H1 (cell line): ENCODE measurements around the gene DUSP2. TPM values are rescaled to one million over a fixed set of nuclear protein-coding genes. Genes with fewer than 3 reads are reported as not detected.
A peak's percentile ranks its signal among the peaks of the same experiment; 100 is the strongest.

Experiments
- CTCF ChIA-PET: fragments of 300-600 bp; sonication (Branson Sonifier 250); formaldehyde crosslinking; loops from one replicate; lab custom pipeline; 2021; ENCODE audit not compliant: partially characterized antibody; lab: Charles Lee
- POLR2A ChIA-PET: fragments of 300-600 bp; sonication (Branson Sonifier 250); formaldehyde crosslinking; loops from one replicate; lab custom pipeline; 2021; ENCODE audit warnings: inconsistent platforms; ENCODE audit not compliant: partially characterized antibody; lab: Charles Lee
- DNase-seq, 2 experiments: peaks; one replicate each; pipeline versions ENCODE4 v3.0.0 to v3.0.0-alpha.2; 2010 to 2022; ENCODE audit warnings: low spot score in 2 of 2, low read depth in 1 of 2, mixed read lengths in 1 of 2
- FAIRE-seq: peaks from 2 replicates; lab custom pipeline; 2011; peaks lifted over from hg19 to GRCh38; lab: Jason Lieb, UNC
- H2AFZ ChIP-seq: 2 replicates; pipeline ENCODE4 v1.8.1; 2012; ENCODE audit warnings: low read length, inconsistent platforms
- H2AK5ac ChIP-seq: 2 replicates; pipeline ENCODE4 v1.6.1; 2013; ENCODE audit warnings: low read depth, low read length
- H2BK120ac ChIP-seq: replicated peaks from 2 replicates; pipeline ENCODE3; 2013; ENCODE audit warnings: low read depth, low read length, inconsistent platforms
- H2BK12ac ChIP-seq: 2 replicates; pipeline ENCODE4 v1.6.1; 2013; ENCODE audit warnings: low read depth, low read length
- H2BK15ac ChIP-seq: 2 replicates; pipeline ENCODE4 v1.6.1; 2013; ENCODE audit warnings: low read length
- H2BK20ac ChIP-seq: 2 replicates; pipeline ENCODE4 v1.6.1; 2013; ENCODE audit warnings: low read length
- H2BK5ac ChIP-seq: 2 replicates; pipeline ENCODE4 v1.6.1; 2013; ENCODE audit warnings: low read depth, low read length
- H3K14ac ChIP-seq: 2 replicates; pipeline ENCODE4 v1.6.1; 2013; ENCODE audit warnings: inconsistent platforms; ENCODE audit not compliant: insufficient read length
- H3K18ac ChIP-seq: 2 replicates; pipeline ENCODE4 v1.6.1; 2013; ENCODE audit warnings: low read length; ENCODE audit errors: extremely low read depth
- H3K23ac ChIP-seq: 2 replicates; pipeline ENCODE4 v1.6.1; 2013; ENCODE audit warnings: inconsistent platforms; ENCODE audit not compliant: insufficient read length
- H3K23me2 ChIP-seq: 2 replicates; pipeline ENCODE4 v1.6.1; 2013; ENCODE audit warnings: low read depth, low read length
- H3K27ac ChIP-seq: 2 replicates; pipeline ENCODE4 v1.6.1; 2011; ENCODE audit warnings: low read depth, low read length, inconsistent platforms
- H3K27me3 ChIP-seq, 4 experiments: replicated peaks in 1 of 4; 1 replicate in 1 of 4; 2 replicates in 3 of 4; pipeline versions ENCODE4 v1.6.1 to v1.8.1; 2011 to 2013; ENCODE audit warnings: low read length in 3 of 4, mild to moderate bottlenecking in 3 of 4, inconsistent platforms in 2 of 4, mixed read lengths in 2 of 4, moderate library complexity in 1 of 4; ENCODE audit not compliant: control insufficient read depth in 3 of 4, insufficient read depth in 3 of 4; ENCODE audit errors: extremely low read depth in 1 of 4
- H3K36me3 ChIP-seq, 4 experiments: 2 replicates each; pipeline versions ENCODE4 v1.6.1 to v1.8.1; 2011 to 2013; ENCODE audit warnings: mild to moderate bottlenecking in 4 of 4, low read length in 3 of 4, moderate library complexity in 2 of 4, control low read depth in 1 of 4, inconsistent platforms in 1 of 4; ENCODE audit not compliant: insufficient read depth in 4 of 4, control insufficient read depth in 2 of 4
- H3K4ac ChIP-seq: replicated peaks from 2 replicates; pipeline ENCODE3; 2013; ENCODE audit warnings: low read length, low read depth, mixed read lengths, inconsistent platforms; ENCODE audit not compliant: insufficient read length
- H3K4me1 ChIP-seq, 4 experiments: replicated peaks in 1 of 4; 1 replicate in 1 of 4; 2 replicates in 3 of 4; pipeline versions ENCODE4 v1.6.1 to v1.8.1; 2011 to 2013; ENCODE audit warnings: low read length in 3 of 4, inconsistent platforms in 2 of 4, mixed read lengths in 1 of 4; ENCODE audit not compliant: insufficient read depth in 4 of 4, control insufficient read depth in 3 of 4
- H3K4me2 ChIP-seq, 2 experiments: 2 replicates each; pipeline versions ENCODE4 v1.6.1 to v1.8.1; 2011 to 2013; ENCODE audit warnings: low read depth in 2 of 2, low read length in 2 of 2, control low read depth in 1 of 2, inconsistent platforms in 1 of 2, mild to moderate bottlenecking in 1 of 2; ENCODE audit not compliant: insufficient read depth in 1 of 2
- H3K4me3 ChIP-seq, 4 experiments: fragments of 200-600, 300-600 bp in 1 of 4; sonication (generic), shearing (Covaris generic), sonication (Bioruptor Twin) in 1 of 4; 2 replicates each; pipeline versions ENCODE4 v1.5.1 to v1.8.1; 2011 to 2016; ENCODE audit warnings: low read length in 4 of 4, low read depth in 3 of 4, control low read depth in 2 of 4, inconsistent platforms in 2 of 4, mild to moderate bottlenecking in 2 of 4, mixed read lengths in 1 of 4, moderate library complexity in 1 of 4; ENCODE audit not compliant: insufficient read depth in 2 of 4; ENCODE audit errors: extremely low read depth in 1 of 4
- H3K56ac ChIP-seq: replicated peaks from 2 replicates; pipeline ENCODE3; 2013; ENCODE audit warnings: low read depth, mild to moderate bottlenecking, mixed read lengths, low read length, inconsistent platforms; ENCODE audit not compliant: insufficient read length
- H3K79me1 ChIP-seq: 2 replicates; pipeline ENCODE4 v1.6.1; 2013; ENCODE audit warnings: low read depth, low read length, control low read depth
- H3K79me2 ChIP-seq, 2 experiments: 2 replicates each; pipeline versions ENCODE4 v1.6.1 to v1.8.1; 2012 to 2013; ENCODE audit warnings: low read length in 2 of 2, mild to moderate bottlenecking in 2 of 2, inconsistent platforms in 1 of 2; ENCODE audit not compliant: insufficient read depth in 2 of 2, control insufficient read depth in 1 of 2
- H3K9ac ChIP-seq, 4 experiments: replicated peaks in 1 of 4; 1 replicate in 1 of 4; 2 replicates in 3 of 4; pipeline versions ENCODE4 v1.6.1 to v1.8.1; 2011 to 2013; ENCODE audit warnings: low read depth in 3 of 4, low read length in 3 of 4, control low read depth in 2 of 4, mild to moderate bottlenecking in 2 of 4, moderate library complexity in 2 of 4, inconsistent platforms in 1 of 4; ENCODE audit errors: extremely low read depth in 1 of 4
- H3K9me3 ChIP-seq, 2 experiments: 2 replicates each; pipeline versions ENCODE4 v1.6.1 to v1.8.1; 2012 to 2013; ENCODE audit warnings: mild to moderate bottlenecking in 2 of 2, moderate library complexity in 2 of 2, control low read depth in 1 of 2, inconsistent platforms in 1 of 2, low read depth in 1 of 2, low read length in 1 of 2, mixed read lengths in 1 of 2; ENCODE audit not compliant: insufficient read depth in 2 of 2
- H4K20me1 ChIP-seq, 2 experiments: replicated peaks in 1 of 2; 2 replicates each; pipeline versions ENCODE3 to v1.8.1; 2011 to 2013; ENCODE audit warnings: inconsistent platforms in 2 of 2, low read length in 2 of 2, mild to moderate bottlenecking in 1 of 2; ENCODE audit not compliant: insufficient read depth in 2 of 2, control insufficient read depth in 1 of 2
- H4K5ac ChIP-seq: 2 replicates; pipeline ENCODE4 v1.6.1; 2013; ENCODE audit warnings: low read length, low read depth, mixed read lengths, inconsistent platforms; ENCODE audit not compliant: insufficient read length
- H4K8ac ChIP-seq: 2 replicates; pipeline ENCODE4 v1.8.0; 2013; ENCODE audit warnings: mild to moderate bottlenecking, moderate library complexity, low read length, inconsistent platforms; ENCODE audit not compliant: insufficient read depth; ENCODE audit errors: extremely low read depth
- H4K91ac ChIP-seq: replicated peaks from 2 replicates; pipeline ENCODE3; 2013; ENCODE audit warnings: low read length, mixed read lengths, inconsistent platforms; ENCODE audit not compliant: insufficient read length
- CBX8 ChIP-seq: fragments of 300-800, 300-1000 bp; sonication (generic); IDR thresholded peaks from 2 replicates; pipeline ENCODE4 v1.7.1; 2016; ENCODE audit warnings: low read depth, low read length, borderline replicate concordance
- CTBP2 ChIP-seq: IDR thresholded peaks from 2 replicates; pipeline ENCODE4 v1.7.0; 2011; ENCODE audit warnings: borderline replicate concordance, mild to moderate bottlenecking, moderate library complexity, mixed read lengths, low read length; ENCODE audit not compliant: insufficient read depth, insufficient read length
- E2F6 ChIP-seq: IDR thresholded peaks from 2 replicates; pipeline ENCODE4 v1.6.1; 2012; ENCODE audit warnings: inconsistent platforms
- EGR1 ChIP-seq: IDR thresholded peaks from 2 replicates; pipeline ENCODE4 v1.6.1; 2011; ENCODE audit warnings: low read depth, low read length, borderline replicate concordance
- MAX ChIP-seq: IDR thresholded peaks from 2 replicates; pipeline ENCODE4 v1.6.1; 2012; ENCODE audit warnings: inconsistent platforms
- POU5F1 ChIP-seq: IDR thresholded peaks from 2 replicates; pipeline ENCODE4 v1.6.1; 2011; ENCODE audit warnings: low read depth, mild to moderate bottlenecking, low read length, moderate library complexity
- RBBP5 ChIP-seq: IDR thresholded peaks from 2 replicates; pipeline ENCODE4 v1.7.1; 2012; ENCODE audit warnings: low read depth, mild to moderate bottlenecking, inconsistent platforms, low read length, moderate library complexity, borderline replicate concordance
- TCF12 ChIP-seq: IDR thresholded peaks from 2 replicates; pipeline ENCODE4 v1.6.1; 2011; ENCODE audit warnings: low read depth, mild to moderate bottlenecking, low read length
- YY1 ChIP-seq: IDR thresholded peaks from 2 replicates; pipeline ENCODE4 v1.6.1; 2011; ENCODE audit warnings: low read depth, mild to moderate bottlenecking, low read length
- WGBS, 2 experiments: shearing (Covaris generic) in 1 of 2; methylation state at CpG; one replicate each; pipeline versions ENCODE4 v1.1.6 to v1.1.7; 2013 to 2015; ENCODE audit warnings: low lambda C conversion rate in 2 of 2, mixed read lengths in 2 of 2, inconsistent platforms in 1 of 2, low coverage in 1 of 2, missing lambda C conversion rate in 1 of 2; ENCODE audit not compliant: insufficient replicate concordance in 2 of 2, insufficient coverage in 1 of 2, insufficient read length in 1 of 2; ENCODE audit errors: extremely low coverage in 1 of 2, missing lambda C conversion rate in 1 of 2; 5-methylcytosine and 5-hydroxymethylcytosine counted together
- polyA plus RNA-seq, 7 experiments: library from polyadenylated mRNA; depleted of rRNA in 3 of 7; stranded (reverse) in 5 of 7; unstranded in 2 of 7; fragments of >200 nt in 5 of 7; fragments of 200-250 nt in 2 of 7; gene quantifications; 1 replicate in 5 of 7; 2 replicates in 1 of 7; 4 replicates in 1 of 7; pipeline versions ENCODE4 v1.2.1 to v1.2.3, GENCODE V29; 2011 to 2013; ENCODE audit warnings: missing spikeins in 2 of 7, mixed read lengths in 2 of 7
- total RNA-seq: library from RNA; stranded (reverse); fragmentation: NEBNext Ultra II Directional; extraction: Animal tissue kit (Norgen Biotek cat#: 25700); gene quantifications from 2 replicates; pipeline ENCODE4 v1.2.1, GENCODE V29; 2021

The DUSP2 gene
- total and polyA plus RNA-seq, 2 of the 8 experiments (the other 6 are each of a cell fraction or from before 2014, with no cell fraction given), result 10.1 to 10.4 TPM

GRCh38 chr2:96148410-96149217 lies 3.4 kb upstream of the DUSP2 start:
- H2BK120ac ChIP-seq, result no peak overlapping the region
- peak overlapping the region; percentile 86 for H4K91ac ChIP-seq
- H2BK5ac ChIP-seq, result peak overlapping the region; percentile 27; the same call in 1 of the 2 replicates
- ChIA-PET CTCF (interaction anchor here (0.7 to 13.4 kb wide), 3 partner anchors 9 to 32 kb away, joined by 3 to 155 read pairs (median 98); partner anchors contain the start of genes ADRA2B and ASTL), POLR2A (interaction anchor here (1.0 to 2.1 kb wide), 4 partner anchors 10 to 60 kb away, joined by 3 to 6 read pairs (median 4); partner anchors contain the start of genes ASTL and STARD7)
- peak; percentile 74 to 88 for DNase-seq
- H3K79me1 ChIP-seq, result no peaks in the 10 kb centered on the region
- peak overlapping the region; percentile 93; the same call in 1 of the 2 replicates for H2BK20ac ChIP-seq
- no peak overlapping the region for H3K14ac ChIP-seq
- H2AK5ac ChIP-seq, result no peak overlapping the region
- peak overlapping the region in 2 of 4 experiments; percentile 14 to 21; a peak in 3 of 8 replicates for H3K4me3 ChIP-seq
- no peak overlapping the region for H3K9ac ChIP-seq
- peak overlapping the region; percentile 83 for H3K4ac ChIP-seq
- peak overlapping the region; percentile 41 for H4K5ac ChIP-seq
- H2BK12ac ChIP-seq, result peak overlapping the region; percentile 80; the same call in 1 of the 2 replicates
- H3K56ac ChIP-seq, result no peak overlapping the region
- H3K23me2 ChIP-seq, result peaks cover 7% of the 10 kb centered on the region
- H4K8ac ChIP-seq, result peak overlapping the region; percentile 84
- H3K4me1 ChIP-seq, result peaks cover 0 to 50% (median 38%) of the 10 kb centered on the region in 4 experiments; a peak in 6 of 7 replicates
- H3K18ac ChIP-seq, result peak overlapping the region; percentile 95
- H3K36me3 ChIP-seq, result no peaks in the 10 kb centered on the region
- WGBS, 2 experiments, result 42% methylated on average over 28 of the region's 29 CpGs; no CpG with 5 or more reads in 1 of the 2 experiments
- H3K4me2 ChIP-seq, result peak overlapping the region; percentile 57 to 60
- peak overlapping the region; percentile 75; the same call in 1 of the 2 replicates for H2BK15ac ChIP-seq
- no peaks in the 10 kb centered on the region for H3K9me3 ChIP-seq
- peak overlapping the region; percentile 8; the same call in 1 of the 2 replicates for H3K27ac ChIP-seq
- FAIRE-seq, result no peak
- no peaks in the 10 kb centered on the region for H3K79me2 ChIP-seq
- H3K27me3 ChIP-seq, result peaks cover 4 to 30% (median 20%) of the 10 kb centered on the region in 4 experiments; a peak in 6 of 7 replicates
- no peaks in the 10 kb centered on the region for H4K20me1 ChIP-seq
- H2AFZ ChIP-seq, result peak overlapping the region; percentile 39; the same call in 1 of the 2 replicates
- no peak overlapping the region for H3K23ac ChIP-seq
- no peak for TF ChIP-seq CTBP2
- TF ChIP-seq RBBP5, result peak; percentile 43; the same call in 1 of the 2 replicates
- TF ChIP-seq YY1, result no peak
- peak; percentile 35; the same call in 1 of the 2 replicates for TF ChIP-seq EGR1
- no peak for TF ChIP-seq TCF12
- TF ChIP-seq POU5F1, result no peak
- TF ChIP-seq CBX8, result no peak
- TF ChIP-seq E2F6, result peak; percentile 52; the same call in 1 of the 2 replicates
- TF ChIP-seq MAX, result 0 out of 2 replicates have a peak, but pooled peaks have one; percentile 33
